22Rv1 (cell line): ENCODE results near the gene ATP12A.

ENCODE experiments used
- H3K27ac ChIP-seq: fragments of 450-650 bp; 2 replicates; pipeline ENCODE4 v1.5.1; 2017
- CTCF ChIP-seq: fragments of 450-650 bp; IDR thresholded peaks from 2 replicates; pipeline ENCODE4 v1.5.1; 2017; ENCODE audit warnings: mild to moderate bottlenecking
- ZFX ChIP-seq: fragments of 450-650 bp; IDR thresholded peaks from 2 replicates; pipeline ENCODE4 v1.6.1; 2017; ENCODE audit warnings: antibody characterized with exemption, borderline replicate concordance

Gene ATP12A

GRCh38 chr13:24651718-24652345 is 28.4 kb upstream of the ATP12A start:
- TF ChIP-seq ZFX (no peak), CTCF (no peak)
- H3K27ac ChIP-seq, result no peak overlapping the region

- TF ChIP-seq CTCF (no peak), ZFX (no peak)
- no peak overlapping the region for H3K27ac ChIP-seq
Observed at GRCh38 chr13:24652359-24652758, 27.8 kb upstream of the ATP12A start.

- TF ChIP-seq ZFX (no peak), CTCF (no peak)
- H3K27ac ChIP-seq, result no peak overlapping the region
Observed at GRCh38 chr13:24654741-24655140, 25.5 kb upstream of the ATP12A start.

- H3K27ac ChIP-seq, result peak overlapping the region; percentile 79
- TF ChIP-seq ZFX, result no peak
Observed at GRCh38 chr13:24659239-24659638, 21.0 kb upstream of the ATP12A start.

GRCh38 chr13:24660023-24660741 is 20.0 kb upstream of the ATP12A start:
- TF ChIP-seq CTCF (no peak), ZFX (no peak)
- peak overlapping the region; percentile 79 for H3K27ac ChIP-seq

GRCh38 chr13:24661713-24662112 is 18.5 kb upstream of the ATP12A start:
- TF ChIP-seq CTCF, result no peak
- no peak for TF ChIP-seq ZFX
- H3K27ac ChIP-seq, result peak overlapping the region; percentile 61

GRCh38 chr13:24662195-24663088 is 17.8 kb upstream of the ATP12A start:
- H3K27ac ChIP-seq, result peak overlapping the region; percentile 61
- TF ChIP-seq CTCF, result no peak
- TF ChIP-seq ZFX, result no peak
